ENCODE data around the gene PNLIP.

PNLIP gene

DNA sequence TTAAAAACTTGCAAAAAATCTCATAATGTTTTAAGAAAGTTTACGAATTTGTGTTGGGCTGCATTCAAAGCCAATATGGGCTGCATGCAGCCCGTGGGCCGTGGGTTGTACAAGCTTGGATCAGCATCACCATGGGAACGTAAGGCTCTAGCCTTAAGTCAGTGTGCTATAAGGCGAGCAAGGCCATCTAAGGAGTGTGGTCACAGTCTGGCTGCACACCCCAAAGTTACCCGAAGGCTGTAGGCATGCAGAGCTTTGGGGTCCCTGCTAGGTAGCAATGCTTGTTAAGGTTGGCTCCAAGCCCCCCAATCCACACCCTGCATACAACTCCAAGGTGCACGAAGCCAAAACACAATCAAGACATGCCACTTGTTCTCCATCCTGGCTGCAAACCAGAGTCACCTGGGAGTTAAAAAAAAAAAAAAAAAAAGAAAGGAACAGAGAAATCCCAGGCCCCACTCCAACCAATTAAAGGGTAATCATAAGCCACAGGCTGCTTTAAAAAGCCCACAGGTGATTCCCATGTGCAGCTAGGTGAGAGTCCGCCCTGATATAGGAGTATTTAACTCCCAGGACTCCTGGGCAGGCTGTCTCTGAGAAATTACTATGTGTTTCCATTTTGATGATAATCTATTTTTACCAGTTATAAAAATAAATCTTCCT, 66.5 kb downstream of the PNLIP start:
- Histone ChIP-seq H3K27me3 (ENCODE audit: control insufficient read depth, low read length) (no peaks in the 10 kb centered on the region), H3K4me2 (ENCODE audit: low read length) (no peak overlapping the region), H4K20me1 (ENCODE audit: control insufficient read depth, insufficient read depth, low read depth, low read length) (no peaks in the 10 kb centered on the region), H3K79me2 (ENCODE audit: control insufficient read depth, low read length) (no peaks in the 10 kb centered on the region), H3K9me2 (replicated peaks; ENCODE audit: control insufficient read depth, low read length) (no peaks in the 10 kb centered on the region), H3K27ac (ENCODE audit: low read depth, low read length) (no peak overlapping the region), H3K36me3 (ENCODE audit: control insufficient read depth, low read length) (no peaks in the 10 kb centered on the region), H3F3A (ENCODE audit: control insufficient read depth, insufficient read depth) (no peaks in the 10 kb centered on the region), H3K9me3 (ENCODE audit: control insufficient read depth, insufficient read depth, low read length) (no peaks in the 10 kb centered on the region), H3K4me3 (ENCODE audit: low read length) (no peak overlapping the region), H3K4me1 (ENCODE audit: control insufficient read depth, low read length) (no peaks in the 10 kb centered on the region)
- TF ChIP-seq EZH2phosphoT487 (IDR thresholded peaks at IDR 0.05; ENCODE audit: borderline replicate concordance, low read length) (no peak), CTCF (IDR thresholded peaks at IDR 0.05; ENCODE audit: low read depth, low read length, poor library complexity, severe bottlenecking) (no peak)

- TF ChIP-seq CTCF (IDR thresholded peaks at IDR 0.05; ENCODE audit: low read depth, low read length, poor library complexity, severe bottlenecking) (no peak), EZH2phosphoT487 (IDR thresholded peaks at IDR 0.05; ENCODE audit: borderline replicate concordance, low read length) (no peak)
- no peaks in the 10 kb centered on the region for H3F3A ChIP-seq (ENCODE audit: control insufficient read depth, insufficient read depth)
- H3K9me3 ChIP-seq (ENCODE audit: control insufficient read depth, insufficient read depth, low read length), result no peaks in the 10 kb centered on the region
- no peaks in the 10 kb centered on the region for H4K20me1 ChIP-seq (ENCODE audit: control insufficient read depth, insufficient read depth, low read depth, low read length)
- H3K4me1 ChIP-seq (ENCODE audit: control insufficient read depth, low read length), result no peaks in the 10 kb centered on the region
- H3K79me2 ChIP-seq (ENCODE audit: control insufficient read depth, low read length), result no peaks in the 10 kb centered on the region
- no peaks in the 10 kb centered on the region for H3K36me3 ChIP-seq (ENCODE audit: control insufficient read depth, low read length)
- H3K27ac ChIP-seq (ENCODE audit: low read depth, low read length), result no peak overlapping the region
- no peak overlapping the region for H3K4me3 ChIP-seq (ENCODE audit: low read length)
- H3K9me2 ChIP-seq (replicated peaks; ENCODE audit: control insufficient read depth, low read length), result no peaks in the 10 kb centered on the region
- no peak overlapping the region for H3K4me2 ChIP-seq (ENCODE audit: low read length)
- no peaks in the 10 kb centered on the region for H3K27me3 ChIP-seq (ENCODE audit: control insufficient read depth, low read length)
Observed at GRCh38 chr10:116613471-116613870, 67.7 kb downstream of the PNLIP start.

GRCh38 chr10:116614796-116615195, 69.1 kb downstream of the PNLIP start:
- Histone ChIP-seq H4K20me1 (ENCODE audit: control insufficient read depth, insufficient read depth, low read depth, low read length) (no peaks in the 10 kb centered on the region), H3F3A (ENCODE audit: control insufficient read depth, insufficient read depth) (no peaks in the 10 kb centered on the region), H3K9me3 (ENCODE audit: control insufficient read depth, insufficient read depth, low read length) (no peaks in the 10 kb centered on the region), H3K4me1 (ENCODE audit: control insufficient read depth, low read length) (no peaks in the 10 kb centered on the region), H3K27ac (ENCODE audit: low read depth, low read length) (no peak overlapping the region), H3K4me3 (ENCODE audit: low read length) (no peak overlapping the region), H3K36me3 (ENCODE audit: control insufficient read depth, low read length) (no peaks in the 10 kb centered on the region), H3K79me2 (ENCODE audit: control insufficient read depth, low read length) (no peaks in the 10 kb centered on the region), H3K9me2 (replicated peaks; ENCODE audit: control insufficient read depth, low read length) (no peaks in the 10 kb centered on the region), H3K4me2 (ENCODE audit: low read length) (no peak overlapping the region), H3K27me3 (ENCODE audit: control insufficient read depth, low read length) (no peaks in the 10 kb centered on the region)
- TF ChIP-seq CTCF (IDR thresholded peaks at IDR 0.05; ENCODE audit: low read depth, low read length, poor library complexity, severe bottlenecking) (no peak), EZH2phosphoT487 (IDR thresholded peaks at IDR 0.05; ENCODE audit: borderline replicate concordance, low read length) (no peak)

All from DOHH2 (cell line).